GM12878 (cell line): Measurements from ENCODE around the gene FCHSD2. TPM values are rescaled to one million over a fixed set of nuclear protein-coding genes. Genes with fewer than 3 reads are reported as not detected.

Source experiments
- ATAC-seq: fragments of 200-7000 bp; cut with Tn5 transposase; 3 replicates; pipeline ENCODE4 v1.9.1; 2020; ENCODE audit warnings: mild to moderate bottlenecking, moderate library complexity
- BruUV-seq: library from RNA; stranded (reverse); fragments of 400-500 nt; replicated peaks from 2 replicates; lab custom pipeline; 2021; lab: Mats Ljungman, UMichigan
- CTCF ChIA-PET: fragments of 300-600 bp; sonication (Branson Sonifier 250); formaldehyde crosslinking; extraction: SDS; loops from one replicate; lab custom pipeline; 2021; ENCODE audit warnings: inconsistent platforms; lab: Yijun Ruan, JAX
- POLR2A ChIA-PET: fragments of 350-600 bp; formaldehyde crosslinking; extraction: SDS; loops from one replicate; lab custom pipeline; 2021; ENCODE audit warnings: inconsistent platforms; lab: Charles Lee
- RAD21 ChIA-PET: fragments of 300-600 bp; sonication (Branson Sonifier 250); formaldehyde crosslinking; loops from one replicate; lab custom pipeline; 2023; ENCODE audit warnings: antibody characterized with exemption; ENCODE audit not compliant: unreplicated experiment; lab: Charles Lee
- SMC1A ChIA-PET: fragments of 300-600 bp; sonication (Branson Sonifier 250); formaldehyde crosslinking; loops from one replicate; lab custom pipeline; 2023; ENCODE audit not compliant: unreplicated experiment, uncharacterized antibody; lab: Charles Lee
- DNase-seq: peaks from one replicate; pipeline ENCODE4 v3.0.0-alpha.2; 2011; ENCODE audit warnings: low read depth, low spot score
- FAIRE-seq: peaks from 3 replicates; lab custom pipeline; 2011; peaks lifted over from hg19 to GRCh38; lab: Jason Lieb, UNC
- H2AFZ ChIP-seq: 2 replicates; pipeline ENCODE4 v1.6.0; 2011; ENCODE audit warnings: low read depth, low read length, control low read depth; ENCODE audit not compliant: control insufficient read depth
- H3K27ac ChIP-seq: 2 replicates; pipeline ENCODE4 v1.5.1; 2011; ENCODE audit warnings: control low read depth; ENCODE audit not compliant: control insufficient read depth, insufficient read depth
- H3K27me3 ChIP-seq, 2 experiments: replicated peaks in 1 of 2; 2 replicates each; pipeline versions ENCODE4 v1.6.0 to v1.6.1; 2011; ENCODE audit warnings: low read length in 1 of 2; ENCODE audit not compliant: control insufficient read depth in 2 of 2, insufficient read depth in 2 of 2
- H3K36me3 ChIP-seq, 2 experiments: 2 replicates each; pipeline ENCODE4 v1.5.1; 2011; ENCODE audit warnings: low read length in 1 of 2; ENCODE audit not compliant: control insufficient read depth in 2 of 2, insufficient read depth in 2 of 2
- H3K4me1 ChIP-seq: 2 replicates; pipeline ENCODE4 v1.6.1; 2011; ENCODE audit warnings: mild to moderate bottlenecking, low read length, moderate library complexity, mixed read lengths; ENCODE audit not compliant: control insufficient read depth, insufficient read depth
- H3K4me2 ChIP-seq: 2 replicates; pipeline ENCODE4 v1.6.0; 2011; ENCODE audit warnings: control low read depth; ENCODE audit not compliant: control insufficient read depth, insufficient read depth
- H3K4me3 ChIP-seq: fragments of 200-600 bp; sonication (generic); 2 replicates; pipeline ENCODE4 v1.5.1; 2016
- H3K79me2 ChIP-seq: 2 replicates; pipeline ENCODE4 v1.6.0; 2011; ENCODE audit warnings: low read length; ENCODE audit not compliant: control insufficient read depth, insufficient read depth
- H3K9ac ChIP-seq: 2 replicates; pipeline ENCODE4 v1.8.0; 2011; ENCODE audit warnings: low read length, control low read depth, mixed read lengths; ENCODE audit not compliant: control insufficient read depth, insufficient read depth
- H3K9me3 ChIP-seq: replicated peaks from 3 replicates; pipeline ENCODE4 v1.5.1; 2011; ENCODE audit warnings: mild to moderate bottlenecking, low read length; ENCODE audit not compliant: control insufficient read depth, insufficient read depth
- H4K20me1 ChIP-seq: 2 replicates; pipeline ENCODE4 v1.6.0; 2011; ENCODE audit not compliant: control insufficient read depth, insufficient read depth
- ESRRA ChIP-seq: IDR thresholded peaks from 2 replicates; pipeline ENCODE4 v1.6.1; 2012; ENCODE audit warnings: mild to moderate bottlenecking, low read length, improper control_type of control experiment
- GATAD2B ChIP-seq: fragments of 450-650 bp; conservative IDR thresholded peaks from 2 replicates; pipeline ENCODE4 v1.6.1; 2017; ENCODE audit warnings: low read depth, mild to moderate bottlenecking, moderate library complexity
- KDM1A ChIP-seq: fragments of 200-600 bp; sonication (generic); IDR thresholded peaks from 2 replicates; pipeline ENCODE4 v1.6.1; 2016; ENCODE audit warnings: borderline replicate concordance
- MYC ChIP-seq: IDR thresholded peaks from 2 replicates; pipeline ENCODE4 v1.6.1; 2011; ENCODE audit warnings: mild to moderate bottlenecking, low read length, moderate library complexity, inconsistent platforms; ENCODE audit not compliant: insufficient read depth, insufficient replicate concordance, insufficient read length, severe bottlenecking
- NR2F1 ChIP-seq: fragments of 450-650 bp; conservative IDR thresholded peaks from 2 replicates; pipeline ENCODE4 v1.6.1; 2017; ENCODE audit warnings: mild to moderate bottlenecking
- POLR2AphosphoS2 ChIP-seq: IDR thresholded peaks from 2 replicates; pipeline ENCODE4 v1.6.1; 2011; ENCODE audit warnings: low read depth, mild to moderate bottlenecking, low read length, improper control_type of control experiment, moderate library complexity
- POU2F2 ChIP-seq: IDR thresholded peaks from 3 replicates; pipeline ENCODE4 v1.6.1; 2011; ENCODE audit warnings: low read depth, mild to moderate bottlenecking, low read length, borderline replicate concordance
- RCOR1 ChIP-seq: conservative IDR thresholded peaks from 2 replicates; pipeline ENCODE4 v1.6.1; 2012; ENCODE audit warnings: low read depth, low read length, improper control_type of control experiment
- SPI1 ChIP-seq: IDR thresholded peaks from 2 replicates; pipeline ENCODE4 v1.6.1; 2011; ENCODE audit warnings: low read depth, mild to moderate bottlenecking, low read length, moderate library complexity, borderline replicate concordance; ENCODE audit not compliant: insufficient read depth
- SREBF1 ChIP-seq: IDR thresholded peaks from 2 replicates; pipeline ENCODE4 v1.6.1; 2012; ENCODE audit warnings: mild to moderate bottlenecking, low read length
- SUZ12 ChIP-seq: fragments of 200-600 bp; sonication (generic); IDR thresholded peaks from one replicate; pipeline ENCODE4 v1.6.1; 2018; ENCODE audit warnings: antibody characterized with exemption, mild to moderate bottlenecking; ENCODE audit not compliant: unreplicated experiment
- ZNF274 ChIP-seq: IDR thresholded peaks from one replicate; pipeline ENCODE4 v1.8.0; 2011; ENCODE audit not compliant: insufficient read length, insufficient read depth
- ZNF384 ChIP-seq: IDR thresholded peaks from 2 replicates; pipeline ENCODE4 v1.6.1; 2012; ENCODE audit warnings: low read depth, mild to moderate bottlenecking, low read length, improper control_type of control experiment, borderline replicate concordance
- WGBS: methylation state at CpG from one replicate; pipeline ENCODE4 v1.1.6; 2016; ENCODE audit warnings: low lambda C conversion rate; ENCODE audit not compliant: insufficient replicate concordance, insufficient coverage; ENCODE audit errors: missing lambda C conversion rate; 5-methylcytosine and 5-hydroxymethylcytosine counted together
- in situ Hi-C: fragments of 300-500 bp; cut with MboI; formaldehyde crosslinking; loops from 9 replicates; pipeline ENCODE4 v1.14.3; 2018; ENCODE audit warnings: mixed read lengths
- intact Hi-C: fragments of 100-400 bp; cut with micrococcal nuclease; formaldehyde crosslinking; loops from one replicate; pipeline ENCODE4 v1.14.2; 2022; ENCODE audit not compliant: unreplicated experiment
- polyA plus RNA-seq, 11 experiments: library from polyadenylated mRNA; depleted of rRNA in 4 of 11; unstranded in 6 of 11; stranded (reverse) in 5 of 11; fragments of >200 nt; fragmentation: Nextera tagmentation in 4 of 11; fragmentation: Illumina TruSeq in 1 of 11; extraction: Ambion mirVana in 4 of 11; extraction: Trizol in 1 of 11; gene quantifications; 1 replicate in 1 of 11; 2 replicates in 10 of 11; pipeline versions ENCODE4 v1.2.1 to v1.2.3, GENCODE V29; 2011 to 2016; ENCODE audit warnings: inconsistent platforms in 2 of 11, missing spikeins in 2 of 11, low read depth in 1 of 11
- total RNA-seq, 4 experiments: library from RNA; depleted of rRNA in 3 of 4; stranded (reverse); fragments of >200 nt in 3 of 4; fragmentation: Illumina TruSeq in 1 of 4; extraction: Trizol in 1 of 4; gene quantifications; 2 replicates each; pipeline versions ENCODE4 v1.2.1 to v1.2.3, GENCODE V29; 2013 to 2021
- TF ChIP-seq, protein P1 (sequence below): fragments of 150-350 bp; IDR thresholded peaks from 2 replicates; pipeline ENCODE4 v1.6.1; 2016; ENCODE audit warnings: low read depth, low read length
- TF ChIP-seq, protein P2 (sequence below): IDR thresholded peaks from 2 replicates; pipeline ENCODE4 v1.6.1; 2011; ENCODE audit warnings: low read depth, low read length, improper control_type of control experiment, borderline replicate concordance

FCHSD2 gene
- total and polyA plus RNA-seq, 10 of the 15 experiments (the other 5 are each of a cell fraction or from before 2014, with no cell fraction given) = 13.2 to 89.8 (median 47.8) TPM

DNA sequence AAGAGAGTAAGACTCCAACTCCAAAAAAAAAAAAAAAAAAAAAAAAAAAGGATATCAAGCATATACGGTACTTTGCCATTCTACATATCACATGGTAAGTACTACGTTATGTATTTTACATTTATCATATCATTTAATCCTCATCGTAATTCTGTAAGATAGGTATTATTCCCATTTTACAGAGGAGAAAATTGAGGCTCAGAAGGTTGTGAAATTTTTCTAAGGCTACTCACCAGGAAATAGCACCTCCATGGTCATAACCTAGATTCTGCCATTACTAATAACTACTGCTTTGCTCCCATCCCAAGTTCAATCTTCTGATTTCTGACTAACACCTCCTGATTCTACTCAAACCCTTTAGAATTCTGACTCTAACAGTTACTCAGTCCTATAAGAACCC is 138.0 kb downstream of the FCHSD2 start:
- no peaks in the 10 kb centered on the region for H4K20me1 ChIP-seq
- H3K9me3 ChIP-seq = peaks cover 11% of the 10 kb centered on the region; the same call in 2 of the 3 replicates
- no peak overlapping the region for H3K9ac ChIP-seq
- H2AFZ ChIP-seq = no peak overlapping the region
- peaks cover 0 to 5% of the 10 kb centered on the region in 2 experiments; a peak in 3 of 4 replicates for H3K36me3 ChIP-seq
- no peak for ATAC-seq
- ChIA-PET CTCF (interaction anchor here (0.6 kb wide), 1 partner anchor 24 kb away, joined by 3 read pairs; no protein-coding TSS in a partner anchor), SMC1A (no interaction called here), POLR2A (interaction anchor here (0.6 to 0.8 kb wide), 2 partner anchors 126 to 393 kb away, joined by 4 to 5 read pairs; no protein-coding TSS in a partner anchor), RAD21 (interaction anchor here (1.0 kb wide), 1 partner anchor 29 kb away, joined by 4 read pairs; no protein-coding TSS in a partner anchor)
- H3K79me2 ChIP-seq = peaks cover 27% of the 10 kb centered on the region
- no peak overlapping the region; the same call in 1 of the 2 replicates for H3K4me2 ChIP-seq
- in situ Hi-C loops = no loop called here
- no peak for DNase-seq
- H3K27ac ChIP-seq = peak overlapping the region; percentile 68
- no peak for TF ChIP-seq ZNF274
- TF ChIP-seq NR2F1 = no peak
- TF ChIP-seq, protein P1, sequence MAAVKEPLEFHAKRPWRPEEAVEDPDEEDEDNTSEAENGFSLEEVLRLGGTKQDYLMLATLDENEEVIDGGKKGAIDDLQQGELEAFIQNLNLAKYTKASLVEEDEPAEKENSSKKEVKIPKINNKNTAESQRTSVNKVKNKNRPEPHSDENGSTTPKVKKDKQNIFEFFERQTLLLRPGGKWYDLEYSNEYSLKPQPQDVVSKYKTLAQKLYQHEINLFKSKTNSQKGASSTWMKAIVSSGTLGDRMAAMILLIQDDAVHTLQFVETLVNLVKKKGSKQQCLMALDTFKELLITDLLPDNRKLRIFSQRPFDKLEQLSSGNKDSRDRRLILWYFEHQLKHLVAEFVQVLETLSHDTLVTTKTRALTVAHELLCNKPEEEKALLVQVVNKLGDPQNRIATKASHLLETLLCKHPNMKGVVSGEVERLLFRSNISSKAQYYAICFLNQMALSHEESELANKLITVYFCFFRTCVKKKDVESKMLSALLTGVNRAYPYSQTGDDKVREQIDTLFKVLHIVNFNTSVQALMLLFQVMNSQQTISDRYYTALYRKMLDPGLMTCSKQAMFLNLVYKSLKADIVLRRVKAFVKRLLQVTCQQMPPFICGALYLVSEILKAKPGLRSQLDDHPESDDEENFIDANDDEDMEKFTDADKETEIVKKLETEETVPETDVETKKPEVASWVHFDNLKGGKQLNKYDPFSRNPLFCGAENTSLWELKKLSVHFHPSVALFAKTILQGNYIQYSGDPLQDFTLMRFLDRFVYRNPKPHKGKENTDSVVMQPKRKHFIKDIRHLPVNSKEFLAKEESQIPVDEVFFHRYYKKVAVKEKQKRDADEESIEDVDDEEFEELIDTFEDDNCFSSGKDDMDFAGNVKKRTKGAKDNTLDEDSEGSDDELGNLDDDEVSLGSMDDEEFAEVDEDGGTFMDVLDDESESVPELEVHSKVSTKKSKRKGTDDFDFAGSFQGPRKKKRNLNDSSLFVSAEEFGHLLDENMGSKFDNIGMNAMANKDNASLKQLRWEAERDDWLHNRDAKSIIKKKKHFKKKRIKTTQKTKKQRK = no peak
- TF ChIP-seq SPI1 = no peak
- TF ChIP-seq ZNF384 = no peak
- no peak for TF ChIP-seq GATAD2B
- TF ChIP-seq MYC = no peak
- no peak for TF ChIP-seq KDM1A
- no peak for TF ChIP-seq ESRRA
- TF ChIP-seq SREBF1 = no peak
- TF ChIP-seq, protein P2, sequence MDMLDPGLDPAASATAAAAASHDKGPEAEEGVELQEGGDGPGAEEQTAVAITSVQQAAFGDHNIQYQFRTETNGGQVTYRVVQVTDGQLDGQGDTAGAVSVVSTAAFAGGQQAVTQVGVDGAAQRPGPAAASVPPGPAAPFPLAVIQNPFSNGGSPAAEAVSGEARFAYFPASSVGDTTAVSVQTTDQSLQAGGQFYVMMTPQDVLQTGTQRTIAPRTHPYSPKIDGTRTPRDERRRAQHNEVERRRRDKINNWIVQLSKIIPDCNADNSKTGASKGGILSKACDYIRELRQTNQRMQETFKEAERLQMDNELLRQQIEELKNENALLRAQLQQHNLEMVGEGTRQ = no peak
- no peak for TF ChIP-seq SUZ12
- TF ChIP-seq POLR2AphosphoS2 = no peak
- TF ChIP-seq POU2F2 = no peak
- no peak for TF ChIP-seq RCOR1
- 77% methylated on average over 3 of the region's 3 CpGs for WGBS
- H3K4me3 ChIP-seq = no peak overlapping the region
- no TSS peak for BruUV-seq
- intact Hi-C loops = no loop called here
- H3K4me1 ChIP-seq = peaks cover 15% of the 10 kb centered on the region
- FAIRE-seq = no peak
- no peaks in the 10 kb centered on the region for H3K27me3 ChIP-seq
